Thyroid gland (tissue), 4 donors: Measurements from ENCODE around the gene PRPF19.

Experiments used
- CTCF ChIP-seq, 6 experiments: fragments of 200-600 bp in 3 of 6; fragments of 450-650 bp in 3 of 6; sonication (generic) in 3 of 6; IDR thresholded peaks; one replicate each; pipeline ENCODE4 v1.5.1; 2016 to 2019; ENCODE audit warnings: antibody characterized with exemption in 6 of 6, mild to moderate bottlenecking in 2 of 6, inconsistent platforms in 1 of 6, moderate library complexity in 1 of 6
- POLR2A ChIP-seq, 2 donors: fragments of 450-650 bp; IDR thresholded peaks; one replicate each; pipeline ENCODE4 v1.6.1; 2017; ENCODE audit warnings: antibody characterized with exemption in 2 of 2, mild to moderate bottlenecking in 2 of 2, moderate library complexity in 1 of 2

- no peak for TF ChIP-seq POLR2A (IDR thresholded peaks at IDR 0.05)
- TF ChIP-seq CTCF (IDR thresholded peaks at IDR 0.05), result no peak
Observed at GRCh38 chr11:60912223-60912850, 6.0 kb upstream of the PRPF19 start.
